ENCODE measurements around the gene AARS2.

DNA sequence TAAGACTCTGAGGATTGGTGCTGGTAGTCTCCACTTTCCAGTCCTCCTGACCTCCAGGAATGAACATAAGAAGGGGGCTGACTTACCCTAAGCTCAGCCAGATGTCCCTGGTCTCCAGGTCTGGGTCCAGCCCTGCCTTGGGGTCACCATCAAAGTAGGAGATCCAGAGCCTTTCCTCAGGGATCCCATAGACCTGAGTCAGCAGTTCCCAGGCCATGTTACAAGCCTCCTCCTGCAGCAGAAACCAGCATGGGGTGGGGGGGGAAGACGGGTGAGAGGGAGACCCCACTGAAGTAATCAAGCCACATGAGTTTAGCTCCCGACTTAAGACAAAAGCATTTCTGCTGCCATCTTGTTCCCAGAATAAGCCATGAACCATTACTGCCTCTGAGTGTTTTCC lies 1.8 kb downstream of the AARS2 start:
- TF ChIP-seq, protein P1, sequence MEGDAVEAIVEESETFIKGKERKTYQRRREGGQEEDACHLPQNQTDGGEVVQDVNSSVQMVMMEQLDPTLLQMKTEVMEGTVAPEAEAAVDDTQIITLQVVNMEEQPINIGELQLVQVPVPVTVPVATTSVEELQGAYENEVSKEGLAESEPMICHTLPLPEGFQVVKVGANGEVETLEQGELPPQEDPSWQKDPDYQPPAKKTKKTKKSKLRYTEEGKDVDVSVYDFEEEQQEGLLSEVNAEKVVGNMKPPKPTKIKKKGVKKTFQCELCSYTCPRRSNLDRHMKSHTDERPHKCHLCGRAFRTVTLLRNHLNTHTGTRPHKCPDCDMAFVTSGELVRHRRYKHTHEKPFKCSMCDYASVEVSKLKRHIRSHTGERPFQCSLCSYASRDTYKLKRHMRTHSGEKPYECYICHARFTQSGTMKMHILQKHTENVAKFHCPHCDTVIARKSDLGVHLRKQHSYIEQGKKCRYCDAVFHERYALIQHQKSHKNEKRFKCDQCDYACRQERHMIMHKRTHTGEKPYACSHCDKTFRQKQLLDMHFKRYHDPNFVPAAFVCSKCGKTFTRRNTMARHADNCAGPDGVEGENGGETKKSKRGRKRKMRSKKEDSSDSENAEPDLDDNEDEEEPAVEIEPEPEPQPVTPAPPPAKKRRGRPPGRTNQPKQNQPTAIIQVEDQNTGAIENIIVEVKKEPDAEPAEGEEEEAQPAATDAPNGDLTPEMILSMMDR (IDR thresholded peaks at IDR 0.05) = no peak
- TF ChIP-seq POLR2A (IDR thresholded peaks at IDR 0.05) (no peak), EP300 (IDR thresholded peaks at IDR 0.05) (no peak)
